GM11168 (cell line): Measurements from ENCODE around the gene PTGER4.

Experiments used
- in situ Hi-C: fragments of 300-500 bp; cut with MboI; formaldehyde crosslinking; loops from one replicate; pipeline ENCODE4 v1.12.0; 2022; ENCODE audit warnings: low sequenced_read_pairs; ENCODE audit not compliant: unreplicated experiment

PTGER4 gene

DNA sequence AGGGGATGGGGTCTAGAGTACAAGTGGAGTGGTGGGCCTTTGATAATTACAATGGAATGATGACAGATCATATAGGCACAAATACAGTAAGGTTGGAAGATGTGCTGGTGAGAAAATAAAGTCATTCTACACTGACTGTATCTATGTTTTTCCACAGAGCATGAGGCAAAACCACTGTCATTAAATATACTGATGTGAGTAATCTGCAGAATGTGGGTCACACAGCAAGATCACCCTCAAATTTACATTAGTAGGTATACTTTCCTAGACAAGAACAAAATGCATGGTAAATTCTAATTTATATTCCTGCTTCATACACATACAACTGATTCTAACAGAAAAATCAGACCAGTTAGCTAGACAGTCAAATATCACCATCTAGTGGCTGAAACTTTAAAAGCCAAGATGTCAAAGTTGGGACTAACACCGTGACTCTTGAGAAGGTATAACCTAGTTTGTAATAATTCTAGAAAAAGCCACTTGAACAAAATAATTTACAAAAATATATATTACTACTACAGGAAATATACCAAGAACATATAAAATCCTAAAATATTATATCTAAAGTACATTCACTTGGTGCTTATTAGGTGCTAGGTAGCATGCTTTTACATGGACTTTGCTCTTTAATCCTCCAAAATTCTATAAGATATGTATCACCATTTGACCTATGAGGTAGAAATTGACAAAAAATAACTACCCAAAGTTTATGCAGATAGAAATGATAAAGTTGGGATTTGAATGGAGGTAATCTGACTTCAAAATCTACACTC is 56.6 kb downstream of the PTGER4 start:
- in situ Hi-C loops, result no loop called here

DNA sequence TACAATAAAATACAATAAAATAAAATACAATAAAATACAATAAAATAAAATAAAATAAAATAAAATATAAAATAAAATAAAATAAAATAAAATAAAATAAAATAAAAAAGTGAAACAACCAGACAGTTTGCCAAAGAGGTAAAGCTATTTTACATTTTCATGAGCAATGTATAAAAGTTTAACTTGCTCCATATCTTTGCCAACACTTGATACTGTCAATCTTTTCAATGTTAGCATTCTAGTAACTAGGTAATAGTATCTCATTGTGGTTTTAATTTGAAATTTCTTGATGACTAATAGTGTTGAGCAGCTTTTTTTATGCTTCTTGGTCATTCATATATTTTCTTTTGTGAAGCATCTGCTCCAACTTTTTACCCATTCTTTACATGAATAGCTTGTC is 58.8 kb downstream of the PTGER4 start:
- in situ Hi-C loops, result no loop called here
